ENCODE results near the gene OGFR. TPM values are rescaled to one million over a fixed set of nuclear protein-coding genes. Genes with fewer than 3 reads are reported as not detected.

OGFR gene
- total and polyA plus RNA-seq, 7 donors = 11.6 to 21.6 (median 19.2) TPM

DNA sequence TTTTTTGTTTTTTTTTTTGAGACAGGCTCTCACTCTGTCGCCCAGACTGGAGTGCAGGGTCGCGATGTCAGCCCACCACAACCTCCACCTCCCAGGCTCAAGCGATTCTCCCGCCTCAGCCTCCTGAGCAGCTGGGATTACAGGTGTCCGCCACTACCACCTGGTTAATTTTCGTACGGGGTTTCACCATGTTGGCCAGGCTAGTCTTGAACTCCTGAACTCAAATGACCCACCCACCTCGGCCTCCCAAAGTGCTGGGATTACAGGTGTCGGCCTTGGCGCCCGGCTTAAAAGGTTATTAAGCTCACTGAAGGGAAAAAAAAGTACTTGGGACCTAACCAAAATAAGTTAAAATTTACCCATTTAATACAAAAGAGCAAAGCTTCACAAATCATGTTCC lies 55.1 kb downstream of the OGFR start:
- H3K4me3 ChIP-seq = no peak overlapping the region
- WGBS, 3 donors = 90 to 95% (median 93%) methylated on average over 12 of the region's 12 CpGs

DNA sequence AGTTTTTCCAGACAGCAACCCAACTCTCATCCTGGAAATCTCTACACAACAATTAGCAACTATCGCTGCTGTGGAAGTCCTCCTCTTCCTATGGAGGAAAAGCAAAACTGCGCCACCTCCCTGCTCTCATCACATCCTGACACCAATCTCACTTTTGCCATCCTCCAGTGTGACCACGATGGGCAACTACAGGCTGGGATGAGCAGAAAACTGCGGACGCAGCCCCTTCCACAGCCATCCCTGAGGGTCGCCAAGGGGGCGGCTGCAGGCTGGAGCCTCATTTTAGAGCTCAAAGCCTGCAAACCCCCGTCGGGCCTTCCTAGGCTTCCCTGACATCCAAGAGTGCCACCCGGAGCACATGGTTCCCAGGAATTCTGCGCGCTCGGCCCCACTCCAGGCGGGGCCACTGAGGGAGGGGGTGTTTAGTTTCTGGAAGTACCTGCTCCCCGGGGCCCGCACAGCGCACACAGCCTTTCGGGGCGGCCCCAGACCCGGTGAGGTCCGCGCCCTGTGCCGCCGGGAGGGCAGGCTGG lies 55.8 kb downstream of the OGFR start:
- WGBS, 3 donors = 14 to 21% (median 21%) methylated on average over 23 to 24 of the region's 24 CpGs
- TF ChIP-seq, protein P1, sequence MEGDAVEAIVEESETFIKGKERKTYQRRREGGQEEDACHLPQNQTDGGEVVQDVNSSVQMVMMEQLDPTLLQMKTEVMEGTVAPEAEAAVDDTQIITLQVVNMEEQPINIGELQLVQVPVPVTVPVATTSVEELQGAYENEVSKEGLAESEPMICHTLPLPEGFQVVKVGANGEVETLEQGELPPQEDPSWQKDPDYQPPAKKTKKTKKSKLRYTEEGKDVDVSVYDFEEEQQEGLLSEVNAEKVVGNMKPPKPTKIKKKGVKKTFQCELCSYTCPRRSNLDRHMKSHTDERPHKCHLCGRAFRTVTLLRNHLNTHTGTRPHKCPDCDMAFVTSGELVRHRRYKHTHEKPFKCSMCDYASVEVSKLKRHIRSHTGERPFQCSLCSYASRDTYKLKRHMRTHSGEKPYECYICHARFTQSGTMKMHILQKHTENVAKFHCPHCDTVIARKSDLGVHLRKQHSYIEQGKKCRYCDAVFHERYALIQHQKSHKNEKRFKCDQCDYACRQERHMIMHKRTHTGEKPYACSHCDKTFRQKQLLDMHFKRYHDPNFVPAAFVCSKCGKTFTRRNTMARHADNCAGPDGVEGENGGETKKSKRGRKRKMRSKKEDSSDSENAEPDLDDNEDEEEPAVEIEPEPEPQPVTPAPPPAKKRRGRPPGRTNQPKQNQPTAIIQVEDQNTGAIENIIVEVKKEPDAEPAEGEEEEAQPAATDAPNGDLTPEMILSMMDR (IDR thresholded peaks at IDR 0.05) = no peak
- peaks cover 10% of the 10 kb centered on the region for H3K4me1 ChIP-seq
- peak in 1 of 2 donors; percentile 52 for DNase-seq
- H3K27me3 ChIP-seq (ENCODE audit: insufficient read depth in 3 of 3, low read length in 2 of 3) = peaks cover 0 to 5% (median 0%) of the 10 kb centered on the region in 3 donors
- intact Hi-C loops (cut with DNase I) = no loop called here
- no peak overlapping the region for H3K27ac ChIP-seq
- H3K9me3 ChIP-seq = no peaks in the 10 kb centered on the region
- H3K36me3 ChIP-seq (ENCODE audit: insufficient read depth in 1 of 2, low read depth in 1 of 2) = peaks cover 0 to 20% of the 10 kb centered on the region in 2 donors
- H3K4me3 ChIP-seq = peak overlapping the region; percentile 53
- ATAC-seq = no peak

More for the DNA sequence above, 55.1 kb downstream of the OGFR start:
- DNase-seq (peak in 1 of 2 donors; percentile 22), ATAC-seq (no peak)
- peaks cover 0 to 5% (median 0%) of the 10 kb centered on the region in 3 donors for H3K27me3 ChIP-seq (ENCODE audit: insufficient read depth in 3 of 3, low read length in 2 of 3)
- intact Hi-C loops (cut with DNase I) = no loop called here
- no peaks in the 10 kb centered on the region for H3K9me3 ChIP-seq
- TF ChIP-seq, protein P1 (IDR thresholded peaks at IDR 0.05) = no peak
- H3K4me1 ChIP-seq = peaks cover 10% of the 10 kb centered on the region
- H3K36me3 ChIP-seq (ENCODE audit: insufficient read depth in 1 of 2, low read depth in 1 of 2) = peaks cover 0 to 24% of the 10 kb centered on the region in 2 donors
- no peak overlapping the region for H3K27ac ChIP-seq

DNA sequence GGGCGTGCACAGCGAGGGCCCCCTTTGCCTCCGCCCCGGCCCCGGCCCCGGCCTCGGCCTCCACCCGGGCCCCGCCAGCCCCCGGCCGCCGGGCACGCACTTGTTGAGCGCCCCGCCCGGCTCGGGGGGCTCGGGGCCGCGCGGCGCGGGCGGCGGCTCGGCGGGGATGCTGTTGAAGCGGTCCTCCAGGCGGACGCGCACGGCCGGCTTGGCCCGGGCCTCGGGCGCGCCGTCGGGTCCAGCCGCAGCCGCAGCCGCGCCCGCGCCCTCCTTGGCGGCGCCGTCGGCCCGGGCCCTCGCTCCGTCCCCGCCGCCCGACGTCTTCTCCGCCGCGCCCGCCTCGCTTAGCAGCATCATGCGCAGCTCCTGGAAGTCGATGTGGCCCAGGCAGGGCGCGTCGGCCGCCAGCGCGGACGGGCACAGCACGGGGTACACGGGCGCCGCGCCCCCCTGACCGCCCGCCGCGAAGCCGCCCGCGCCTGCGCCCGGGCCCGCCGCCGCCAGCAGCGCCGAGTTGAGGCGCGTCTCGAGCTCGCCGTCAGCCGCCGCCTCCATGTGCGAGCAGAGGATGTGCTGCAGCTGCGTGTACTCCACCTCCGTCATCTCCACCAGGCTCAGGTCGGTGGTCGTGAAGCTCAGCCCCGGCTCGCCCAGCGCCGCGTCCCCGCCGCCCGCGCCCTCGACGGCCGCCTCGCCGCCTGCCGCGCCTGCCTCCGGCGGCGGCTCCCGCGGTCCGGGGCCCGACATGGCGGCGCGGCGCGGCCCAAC lies 56.5 kb downstream of the OGFR start:
- H3K27ac ChIP-seq = no peak overlapping the region
- H3K4me3 ChIP-seq = peak overlapping the region; percentile 59
- intact Hi-C loops (cut with DNase I) = no loop called here
- ATAC-seq = no peak
- 1 to 4% (median 1%) methylated on average over 29 to 129 of the region's 129 CpGs for WGBS, 3 donors
- H3K9me3 ChIP-seq = no peaks in the 10 kb centered on the region
- peaks cover 0 to 14% of the 10 kb centered on the region in 2 donors for H3K36me3 ChIP-seq (ENCODE audit: insufficient read depth in 1 of 2, low read depth in 1 of 2)
- H3K4me1 ChIP-seq = peaks cover 10% of the 10 kb centered on the region
- DNase-seq = peak in 1 of 2 donors; percentile 70
- H3K27me3 ChIP-seq (ENCODE audit: insufficient read depth in 3 of 3, low read length in 2 of 3) = peaks cover 0 to 5% (median 0%) of the 10 kb centered on the region in 3 donors
- TF ChIP-seq, protein P1 (IDR thresholded peaks at IDR 0.05) = no peak

DNA sequence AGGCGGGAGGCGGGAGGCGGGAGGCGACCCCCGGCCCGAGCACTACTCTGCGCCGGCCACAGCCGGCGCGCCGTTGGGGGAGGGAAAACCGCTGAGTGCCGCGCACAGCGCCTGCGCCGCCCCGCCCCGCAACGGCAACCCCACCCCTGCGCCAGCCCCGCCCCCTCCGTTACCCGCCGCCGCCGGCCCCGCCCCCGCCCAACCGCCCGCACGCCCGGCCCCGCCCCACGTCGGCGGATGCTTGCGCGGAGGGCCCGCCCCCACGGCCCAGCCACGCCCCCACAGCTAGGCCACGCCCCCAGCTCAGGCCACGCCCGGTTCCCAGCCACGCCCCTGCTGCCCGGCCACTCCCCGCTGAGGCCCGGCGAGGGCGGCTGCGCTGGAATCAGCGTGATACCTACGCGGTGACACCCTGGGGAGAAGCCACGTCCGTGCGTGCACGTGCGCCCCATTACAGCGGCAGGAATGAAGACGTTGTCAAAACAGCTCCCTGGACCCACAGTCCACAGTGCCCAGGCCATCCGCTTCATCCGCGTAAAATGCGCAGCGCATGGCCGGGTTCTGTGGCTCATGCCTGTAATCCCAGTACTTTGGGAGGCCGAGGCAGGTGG lies 57.2 kb downstream of the OGFR start, which contains the start of gene TCFL5:
Gene TCFL5 (minus strand): TSS at position 97 of the 611 bp plus-strand sequence. CDS start 152 bp downstream, outside the sequence.
- peak within 1 kb of the TSS; percentile 59 for H3K4me3 ChIP-seq
- intact Hi-C loops (cut with DNase I) = no loop called here
- DNase-seq (peak; percentile 89 to 95), ATAC-seq (peak; percentile 99 to 100 (median 99))
- TF ChIP-seq, protein P1 (IDR thresholded peaks at IDR 0.05) = no peak
- no peaks in the 10 kb centered on the region for H3K9me3 ChIP-seq
- peak within 1 kb of the TSS; percentile 36 for H3K27ac ChIP-seq
- peaks cover 0 to 5% (median 0%) of the 10 kb centered on the region in 3 donors for H3K27me3 ChIP-seq (ENCODE audit: insufficient read depth in 3 of 3, low read length in 2 of 3)
- H3K4me1 ChIP-seq = peaks cover 10% of the 10 kb centered on the region
- H3K36me3 ChIP-seq (ENCODE audit: insufficient read depth in 1 of 2, low read depth in 1 of 2) = peaks cover 0 to 12% of the 10 kb centered on the region in 2 donors
- 7 to 20% (median 9%) methylated on average over 29 to 67 of the region's 70 CpGs for WGBS, 3 donors

Other genes with a start within 250 kb of the OGFR start
- gene SLCO4A1, start 162.3 kb upstream of the OGFR start, total RNA-seq = 10 to 100 TPM in 1 of 4 donors, 1 to 10 TPM in 3; 5.3 to 12.8 (median 8.7) TPM
- gene SLCO4A1, start 162.3 kb upstream of the OGFR start, polyA plus RNA-seq = 10 to 100 TPM in 2 of 3 donors, 1 to 10 TPM in 1; 9.8 to 38.5 (median 17.5) TPM
- gene NTSR1, start 96.0 kb upstream of the OGFR start, total RNA-seq = under 1 TPM in 1 of 4 donors, not detected in 3; 0.08 TPM
- gene NTSR1, start 96.0 kb upstream of the OGFR start, polyA plus RNA-seq = under 1 TPM; 0.01 to 0.07 (median 0.04) TPM
- 1 to 10 TPM; 5.1 to 7.2 (median 5.7) TPM for gene MRGBP, start 8.4 kb upstream of the OGFR start, total RNA-seq
- gene MRGBP, start 8.4 kb upstream of the OGFR start, polyA plus RNA-seq = 10 to 100 TPM in 1 of 3 donors, 1 to 10 TPM in 2; 6.5 to 11.4 (median 7.8) TPM
- under 1 TPM in 3 of 4 donors, not detected in 1; 0.27 to 0.67 (median 0.40) TPM for gene COL9A3, start 12.2 kb downstream of the OGFR start, total RNA-seq
- under 1 TPM; 0.51 to 0.86 (median 0.67) TPM for gene COL9A3, start 12.2 kb downstream of the OGFR start, polyA plus RNA-seq
- gene TCFL5, start 57.0 kb downstream of the OGFR start, total RNA-seq = 1 to 10 TPM; 3.6 to 5.2 (median 4.1) TPM
- gene TCFL5, start 57.0 kb downstream of the OGFR start, polyA plus RNA-seq = 1 to 10 TPM; 2.3 to 4.3 (median 2.8) TPM
- 10 to 100 TPM; 23.0 to 32.4 (median 27.9) TPM for gene DIDO1, start 121.7 kb downstream of the OGFR start, total RNA-seq
- 10 to 100 TPM in 2 of 3 donors, 1 to 10 TPM in 1; 10.0 to 23.9 (median 12.7) TPM for gene DIDO1, start 121.7 kb downstream of the OGFR start, polyA plus RNA-seq
- 10 to 100 TPM; 12.8 to 14.9 (median 14.3) TPM for gene GID8, start 133.3 kb downstream of the OGFR start, total RNA-seq
- gene GID8, start 133.3 kb downstream of the OGFR start, polyA plus RNA-seq = 10 to 100 TPM in 2 of 3 donors, 1 to 10 TPM in 1; 7.3 to 15.9 (median 14.2) TPM
- 1 to 10 TPM in 1 of 4 donors, under 1 TPM in 3; 0.32 to 1.0 (median 0.92) TPM for gene SLC17A9, start 147.9 kb downstream of the OGFR start, total RNA-seq
- under 1 TPM; 0.59 to 0.88 (median 0.69) TPM for gene SLC17A9, start 147.9 kb downstream of the OGFR start, polyA plus RNA-seq
- not detected for gene BHLHE23, start 202.1 kb downstream of the OGFR start, total RNA-seq
- gene BHLHE23, start 202.1 kb downstream of the OGFR start, polyA plus RNA-seq = not detected